ENCODE results near the gene ZFHX2. TPM values are rescaled to one million over a fixed set of nuclear protein-coding genes. Genes with fewer than 3 reads are reported as not detected.

Gene ZFHX2
- total RNA-seq = 0.11 and 0.62 TPM in 2 replicates

GRCh38 chr14:23551266-23552028 lies at the start of gene ZFHX2:
TSS of gene ZFHX2 (minus strand) at chr14:23551765. CDS start at chr14:23535325, 16,440 bp downstream.

GRCh38 chr14:23578560-23579310 lies 27.2 kb upstream of the ZFHX2 start, which contains the start of gene JPH4:
TSS of gene JPH4 (minus strand) at chr14:23578790. CDS start at chr14:23577453, 1,337 bp downstream.

GRCh38 chr14:23567186-23568020 lies 15.8 kb upstream of the ZFHX2 start, which contains the start of gene AP1G2:
TSS of gene AP1G2 (minus strand) at chr14:23567791. CDS start at chr14:23567314, 477 bp downstream.

GRCh38 chr14:23555882-23556699 lies 4.5 kb upstream of the ZFHX2 start, which contains the start of gene THTPA:
TSS of gene THTPA (plus strand) at chr14:23556271. CDS start at chr14:23556758, 487 bp downstream.

Other genes starting within 250 kb of the ZFHX2 start
- 2.9 and 4.2 TPM in 2 replicates for gene PPP1R3E, start 248.9 kb downstream of the ZFHX2 start, total RNA-seq
- 19.7 and 27.3 TPM in 2 replicates for gene BCL2L2, start 244.9 kb downstream of the ZFHX2 start, total RNA-seq
- gene PABPN1, start 230.3 kb downstream of the ZFHX2 start, total RNA-seq = 105 and 119 TPM in 2 replicates
- gene SLC22A17, start 198.9 kb downstream of the ZFHX2 start, total RNA-seq = 8.1 and 36.4 TPM in 2 replicates
- gene EFS, start 186.6 kb downstream of the ZFHX2 start, total RNA-seq = 5.5 and 7.6 TPM in 2 replicates
- not detected in 2 replicates for gene IL25, start 179.0 kb downstream of the ZFHX2 start, total RNA-seq
- gene CMTM5, start 174.7 kb downstream of the ZFHX2 start, total RNA-seq = 0.22 and 0.50 TPM in 2 replicates
- not detected in 2 replicates for gene MYH6, start 143.5 kb downstream of the ZFHX2 start, total RNA-seq
- not detected in 2 replicates for gene MYH7, start 116.1 kb downstream of the ZFHX2 start, total RNA-seq
- 55.2 and 67.5 TPM in 2 replicates for gene NGDN, start 82.1 kb downstream of the ZFHX2 start, total RNA-seq
- gene THTPA, start 4.5 kb upstream of the ZFHX2 start, total RNA-seq = 14.5 and 20.6 TPM in 2 replicates
- 11.6 and 12.1 TPM in 2 replicates for gene AP1G2, start 16.0 kb upstream of the ZFHX2 start, total RNA-seq
- gene JPH4, start 27.0 kb upstream of the ZFHX2 start, total RNA-seq = under 0.01 TPM in 1 of 2 replicates, not detected in the other
- gene DHRS2, start 84.6 kb upstream of the ZFHX2 start, total RNA-seq = 0.22 and 0.25 TPM in 2 replicates